Neural progenitor cell (in vitro differentiated cells): ENCODE results near the gene TNC. TPM values are rescaled to one million over a fixed set of nuclear protein-coding genes. Genes with fewer than 3 reads are reported as not detected.

Experiments used
- DNase-seq: peaks from one replicate; pipeline ENCODE4 v3.0.0-alpha.2; 2016; ENCODE audit warnings: low spot score
- H2AFZ ChIP-seq: fragments of 200-600 bp; sonication (generic); replicated peaks from 2 replicates; pipeline ENCODE4 v1.6.1; 2016; ENCODE audit warnings: antibody characterized with exemption
- H3F3A ChIP-seq: fragments of 200-600 bp; sonication (generic); 2 replicates; pipeline ENCODE4 v1.6.1; 2016; ENCODE audit warnings: antibody characterized with exemption, low read depth
- H3K27ac ChIP-seq: fragments of 200-600 bp; sonication (generic); 2 replicates; pipeline ENCODE4 v1.5.1; 2016; ENCODE audit warnings: mild to moderate bottlenecking
- H3K27me3 ChIP-seq: fragments of 200-600 bp; sonication (generic); 2 replicates; pipeline ENCODE4 v1.6.1; 2016; ENCODE audit warnings: mild to moderate bottlenecking, moderate library complexity
- H3K36me3 ChIP-seq: fragments of 200-600 bp; sonication (generic); 2 replicates; pipeline ENCODE4 v1.5.1; 2016
- H3K4me1 ChIP-seq: fragments of 200-600 bp; sonication (generic); 2 replicates; pipeline ENCODE4 v1.6.1; 2016; ENCODE audit warnings: mixed run types
- H3K4me2 ChIP-seq: fragments of 200-600 bp; sonication (generic); 2 replicates; pipeline ENCODE4 v1.6.1; 2016
- H3K4me3 ChIP-seq: fragments of 200-600 bp; sonication (generic); 2 replicates; pipeline ENCODE4 v1.5.1; 2016
- H3K79me2 ChIP-seq: fragments of 200-600 bp; sonication (generic); 2 replicates; pipeline ENCODE4 v1.6.1; 2016; ENCODE audit warnings: low read depth
- H3K9ac ChIP-seq: fragments of 200-600 bp; sonication (generic); 2 replicates; pipeline ENCODE4 v1.6.1; 2016
- H3K9me3 ChIP-seq: fragments of 200-600 bp; sonication (generic); 2 replicates; pipeline ENCODE4 v1.5.1; 2016; ENCODE audit warnings: low read depth
- H4K20me1 ChIP-seq: fragments of 200-600 bp; sonication (generic); 2 replicates; pipeline ENCODE4 v1.6.1; 2016; ENCODE audit warnings: low read depth
- H3K27ac Mint-ChIP-seq: 3 replicates; pipeline ENCODE4 v1.8.0; 2021; ENCODE audit warnings: mixed read lengths
- H3K27me3 Mint-ChIP-seq: 2 replicates; pipeline ENCODE4 v1.8.0; 2022; ENCODE audit warnings: low read depth, mild to moderate bottlenecking, inconsistent platforms, moderate library complexity, mixed read lengths; ENCODE audit not compliant: insufficient read depth
- H3K36me3 Mint-ChIP-seq: 3 replicates; pipeline ENCODE4 v1.8.0; 2021; ENCODE audit warnings: mixed read lengths
- H3K4me1 Mint-ChIP-seq: 3 replicates; pipeline ENCODE4 v1.8.0; 2021; ENCODE audit warnings: mixed read lengths
- H3K4me3 Mint-ChIP-seq: 3 replicates; pipeline ENCODE4 v1.8.0; 2021; ENCODE audit warnings: mild to moderate bottlenecking, moderate library complexity, mixed read lengths
- H3K9me3 Mint-ChIP-seq: 3 replicates; pipeline ENCODE4 v1.8.0; 2020; ENCODE audit warnings: mixed read lengths
- CTCF ChIP-seq: fragments of 200-600 bp; sonication (generic); IDR thresholded peaks from 2 replicates; pipeline ENCODE4 v1.5.1; 2017; ENCODE audit warnings: antibody characterized with exemption, mild to moderate bottlenecking
- EZH2 ChIP-seq: fragments of 200-600 bp; sonication (generic); IDR thresholded peaks from 2 replicates; pipeline ENCODE4 v1.6.1; 2017; ENCODE audit warnings: antibody characterized with exemption, mild to moderate bottlenecking, moderate library complexity
- EZH2phosphoT487 ChIP-seq: fragments of 200-600 bp; sonication (generic); IDR thresholded peaks from 2 replicates; pipeline ENCODE4 v1.6.1; 2017; ENCODE audit warnings: antibody characterized with exemption
- total RNA-seq: library from RNA; depleted of rRNA; stranded (reverse); fragments of >200 nt; gene quantifications from 2 replicates; pipeline ENCODE4 v1.2.3, GENCODE V29; 2015; ENCODE audit warnings: low replicate concordance

The TNC gene
- total RNA-seq, 1 donor from 2014 or later = 54.9 TPM

GRCh38 chr9:115107701-115108100, 10.3 kb downstream of the TNC start:
- Histone ChIP-seq H3K4me2 (no peak overlapping the region), H3K27ac (no peak overlapping the region), H3K4me3 (no peak overlapping the region), H3K9me3 (no peaks in the 10 kb centered on the region), H3K9ac (no peak overlapping the region), H3K4me1 (peaks cover 9% of the 10 kb centered on the region), H3F3A (no peaks in the 10 kb centered on the region), H3K79me2 (no peaks in the 10 kb centered on the region), H3K27me3 (no peaks in the 10 kb centered on the region), H4K20me1 (no peaks in the 10 kb centered on the region), H2AFZ (no peak overlapping the region), H3K36me3 (no peaks in the 10 kb centered on the region)
- Mint-ChIP-seq H3K27ac (no peak overlapping the region), H3K36me3 (no peaks in the 10 kb centered on the region), H3K4me1 (no peaks in the 10 kb centered on the region), H3K9me3 (peaks cover 5% of the 10 kb centered on the region), H3K27me3 (no peaks in the 10 kb centered on the region), H3K4me3 (no peak overlapping the region)
- no peak for DNase-seq
- TF ChIP-seq EZH2 = no peak
- no peak for TF ChIP-seq EZH2phosphoT487
- no peak for TF ChIP-seq CTCF

DNA sequence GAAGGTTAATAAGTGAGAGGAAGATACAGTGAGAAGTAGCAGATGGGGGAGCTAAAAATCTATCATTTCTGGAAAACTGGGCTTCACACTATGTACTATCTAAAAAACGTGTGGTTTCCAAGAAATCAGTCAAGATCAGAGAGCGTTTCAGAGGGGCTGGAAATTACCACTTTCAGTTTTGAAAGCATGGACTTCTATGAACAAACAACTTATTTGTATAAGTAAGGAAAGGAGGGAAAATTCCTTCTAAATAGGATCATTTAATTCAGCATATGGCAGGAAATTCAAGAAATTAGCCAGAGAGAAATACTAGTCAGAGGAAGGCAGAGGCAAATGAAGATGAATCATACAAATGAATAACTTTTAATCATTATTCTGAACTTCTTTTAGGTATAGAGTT, 11.3 kb downstream of the TNC start:
- Mint-ChIP-seq H3K27me3 (no peaks in the 10 kb centered on the region), H3K27ac (no peak overlapping the region), H3K9me3 (peaks cover under 1% of the 10 kb centered on the region), H3K4me1 (no peaks in the 10 kb centered on the region), H3K4me3 (no peak overlapping the region), H3K36me3 (no peaks in the 10 kb centered on the region)
- no peaks in the 10 kb centered on the region for H3K79me2 ChIP-seq
- no peak overlapping the region for H3K4me2 ChIP-seq
- H3K9ac ChIP-seq = no peak overlapping the region
- DNase-seq = no peak
- H3K4me1 ChIP-seq = peaks cover 9% of the 10 kb centered on the region
- no peak overlapping the region for H3K27ac ChIP-seq
- no peaks in the 10 kb centered on the region for H3F3A ChIP-seq
- no peaks in the 10 kb centered on the region for H3K27me3 ChIP-seq
- no peaks in the 10 kb centered on the region for H4K20me1 ChIP-seq
- no peak overlapping the region for H2AFZ ChIP-seq
- H3K4me3 ChIP-seq = no peak overlapping the region
- TF ChIP-seq CTCF (no peak), EZH2phosphoT487 (no peak), EZH2 (no peak)
- H3K36me3 ChIP-seq = no peaks in the 10 kb centered on the region
- no peaks in the 10 kb centered on the region for H3K9me3 ChIP-seq

DNA sequence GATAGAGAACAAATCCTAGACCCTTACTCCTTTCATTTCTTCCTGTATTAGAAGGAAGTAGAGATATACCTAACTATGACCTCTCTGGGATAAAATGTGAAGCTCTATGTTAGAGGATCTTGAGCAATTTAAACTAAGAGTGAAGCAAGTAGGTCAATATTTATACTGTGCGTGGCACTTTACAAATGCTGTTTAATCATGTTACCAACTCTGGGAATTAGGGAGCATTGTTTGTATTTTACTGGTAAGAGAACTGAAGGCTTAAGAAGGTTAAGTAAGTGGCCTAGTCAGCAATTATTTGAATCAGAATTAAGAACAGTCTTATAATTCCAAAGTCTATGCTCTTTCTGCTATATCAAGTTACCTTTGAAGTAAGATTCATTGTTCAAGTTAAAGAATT, 12.0 kb downstream of the TNC start:
- Mint-ChIP-seq H3K36me3 (no peaks in the 10 kb centered on the region), H3K27ac (no peak overlapping the region), H3K4me3 (no peak overlapping the region), H3K27me3 (no peaks in the 10 kb centered on the region), H3K4me1 (no peaks in the 10 kb centered on the region), H3K9me3 (no peaks in the 10 kb centered on the region)
- DNase-seq = no peak
- H3K9me3 ChIP-seq = no peaks in the 10 kb centered on the region
- no peaks in the 10 kb centered on the region for H4K20me1 ChIP-seq
- no peak overlapping the region for H2AFZ ChIP-seq
- H3K4me1 ChIP-seq = peaks cover 9% of the 10 kb centered on the region
- no peak overlapping the region for H3K27ac ChIP-seq
- H3K9ac ChIP-seq = no peak overlapping the region
- no peak overlapping the region for H3K4me2 ChIP-seq
- H3K36me3 ChIP-seq = no peaks in the 10 kb centered on the region
- no peaks in the 10 kb centered on the region for H3K27me3 ChIP-seq
- no peaks in the 10 kb centered on the region for H3K79me2 ChIP-seq
- TF ChIP-seq EZH2 (no peak), CTCF (no peak), EZH2phosphoT487 (no peak)
- H3K4me3 ChIP-seq = no peak overlapping the region
- no peaks in the 10 kb centered on the region for H3F3A ChIP-seq
